HUES64 (cell line): ENCODE results near the gene ZNF554.
A peak's percentile ranks its signal among the peaks of the same experiment; 100 is the strongest.

Source experiments
- H3K27ac ChIP-seq: 2 replicates; pipeline ENCODE4 v1.7.0; 2013; ENCODE audit warnings: low read depth, low read length, inconsistent platforms
- H3K27me3 ChIP-seq: 2 replicates; pipeline ENCODE4 v1.6.1; 2013; ENCODE audit warnings: mild to moderate bottlenecking, low read length; ENCODE audit not compliant: insufficient read depth
- H3K36me3 ChIP-seq: 2 replicates; pipeline ENCODE4 v1.6.1; 2013; ENCODE audit warnings: mild to moderate bottlenecking, low read length; ENCODE audit not compliant: insufficient read depth
- H3K4me1 ChIP-seq: 2 replicates; pipeline ENCODE4 v1.6.1; 2013; ENCODE audit warnings: mild to moderate bottlenecking, low read length, moderate library complexity; ENCODE audit not compliant: insufficient read depth
- H3K4me3 ChIP-seq: 2 replicates; pipeline ENCODE4 v1.5.1; 2013; ENCODE audit warnings: mild to moderate bottlenecking, low read length, moderate library complexity
- H3K9ac ChIP-seq: 2 replicates; pipeline ENCODE4 v1.6.1; 2013; ENCODE audit warnings: mild to moderate bottlenecking, low read depth, low read length
- H3K9me3 ChIP-seq: 2 replicates; pipeline ENCODE4 v1.6.1; 2013; ENCODE audit warnings: low read depth, low read length; ENCODE audit not compliant: insufficient read depth
- WGBS: fragments of 150-250, 120-280 bp; methylation state at CpG from one replicate; pipeline ENCODE4 v1.1.7; 2013; ENCODE audit warnings: missing lambda C conversion rate; 5-methylcytosine and 5-hydroxymethylcytosine counted together

Gene ZNF554

DNA sequence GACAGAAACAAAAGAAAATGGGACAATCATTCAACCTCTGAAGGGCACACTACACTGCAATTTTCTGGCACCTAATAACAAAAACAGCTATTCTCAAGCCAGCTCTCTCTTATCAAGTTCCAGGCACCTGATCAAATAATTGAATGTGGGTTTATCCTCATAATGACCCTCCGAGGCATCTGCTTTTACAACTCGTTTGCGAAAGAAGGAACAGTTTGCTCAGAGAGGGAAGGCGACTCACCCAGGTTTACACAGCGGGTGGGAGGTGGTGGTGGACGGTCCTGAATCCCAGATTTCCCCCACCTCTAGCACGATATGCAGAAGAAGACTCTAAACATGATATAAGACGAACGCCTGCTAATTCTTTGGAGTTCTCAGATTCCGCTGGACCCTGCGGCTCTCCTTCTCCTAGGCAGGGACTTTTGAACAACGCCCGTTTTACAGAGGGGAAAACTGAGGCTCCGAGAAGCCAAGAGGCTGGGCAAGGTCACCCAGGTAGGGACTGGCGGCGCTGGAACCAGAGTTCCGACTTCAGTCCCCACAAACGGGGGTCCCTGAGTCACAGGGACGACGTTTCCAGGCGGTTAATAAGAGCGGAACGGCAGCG is 37.2 kb upstream of the ZNF554 start:
- Histone ChIP-seq H3K4me3 (peak overlapping the region; percentile 96), H3K4me1 (0 out of 2 replicates have a peak, but pooled peaks cover 4% of the 10 kb centered on the region), H3K27me3 (no peaks in the 10 kb centered on the region), H3K9me3 (no peaks in the 10 kb centered on the region; the same call in 1 of the 2 replicates), H3K27ac (peak overlapping the region; percentile 49), H3K36me3 (peaks cover 13% of the 10 kb centered on the region), H3K9ac (peak overlapping the region; percentile 92)
- 5% methylated on average over 24 of the region's 24 CpGs for WGBS

DNA sequence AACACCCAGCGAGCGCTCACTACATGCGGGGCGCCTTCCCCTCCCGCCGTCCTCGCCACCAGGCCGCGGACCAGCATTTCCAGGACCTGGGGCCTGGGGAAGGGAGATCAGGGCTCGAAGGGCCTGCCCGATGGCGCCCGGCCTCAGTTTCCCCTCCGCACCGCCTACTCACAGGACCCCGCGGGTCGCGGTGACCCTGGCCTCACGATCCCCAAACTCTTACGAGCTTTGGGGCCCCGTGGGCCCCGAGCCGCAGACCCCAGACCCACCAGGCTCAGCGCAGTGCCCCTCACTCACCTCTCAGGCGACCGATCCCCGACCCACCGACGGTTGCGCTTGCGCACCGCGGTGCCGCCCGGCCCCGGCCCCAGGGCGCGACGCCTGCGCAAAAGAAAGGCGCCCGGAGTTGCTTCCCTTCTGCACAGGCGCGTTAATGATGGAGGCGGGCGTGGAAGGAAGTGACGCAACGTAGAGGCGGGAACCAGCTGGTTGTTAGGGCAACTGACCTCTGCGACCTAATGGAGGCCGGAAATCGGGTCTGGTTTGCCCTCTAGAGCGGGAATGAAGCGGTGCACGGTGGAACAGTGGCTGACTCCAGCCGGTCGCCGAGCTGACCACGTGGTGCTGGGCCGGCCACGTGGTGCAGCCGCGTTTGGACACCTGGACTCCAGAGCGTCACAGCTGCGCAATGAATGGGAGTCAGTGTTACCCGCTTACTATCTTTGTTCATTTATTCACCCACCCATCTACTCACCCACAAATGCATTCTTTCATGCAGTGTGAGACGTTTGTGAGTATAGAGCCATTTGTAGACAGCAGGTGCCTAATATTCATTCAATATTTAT is 36.5 kb upstream of the ZNF554 start, which contains the start of gene SGTA:
TSS of gene SGTA (minus strand) at position 338 of the 845 bp plus-strand sequence. CDS start 14,205 bp downstream, outside the sequence.
- H3K4me3 ChIP-seq = peak within 1 kb of the TSS; percentile 96
- no peaks in the 10 kb centered on the region; the same call in 1 of the 2 replicates for H3K9me3 ChIP-seq
- H3K27ac ChIP-seq = peak within 1 kb of the TSS; percentile 49
- H3K36me3 ChIP-seq = peaks cover 16% of the 10 kb centered on the region
- peak within 1 kb of the TSS; percentile 92 for H3K9ac ChIP-seq
- 0 out of 2 replicates have a peak, but pooled peaks cover 4% of the 10 kb centered on the region for H3K4me1 ChIP-seq
- H3K27me3 ChIP-seq = no peaks in the 10 kb centered on the region
- under 1% methylated on average over 67 of the region's 68 CpGs for WGBS

DNA sequence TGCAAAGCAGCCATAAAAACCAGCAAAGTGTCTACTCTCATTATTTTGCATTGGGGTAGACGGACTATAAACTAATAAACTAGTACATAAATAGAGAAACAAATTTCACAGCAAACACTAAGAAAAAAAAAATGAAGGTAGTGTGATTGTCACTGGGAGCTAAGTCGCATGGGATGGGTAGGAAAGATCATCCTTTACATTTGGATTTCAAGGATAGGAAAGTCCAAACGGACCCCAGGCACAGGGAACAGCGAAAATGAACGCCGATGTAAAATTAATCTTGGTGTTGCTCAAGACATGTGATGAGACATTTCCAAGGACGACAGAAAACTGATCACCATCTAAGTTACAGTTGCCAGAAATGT is 35.9 kb upstream of the ZNF554 start:
- Histone ChIP-seq H3K4me1 (0 out of 2 replicates have a peak, but pooled peaks cover 4% of the 10 kb centered on the region), H3K4me3 (peak overlapping the region; percentile 30), H3K9ac (no peak overlapping the region), H3K36me3 (peaks cover 21% of the 10 kb centered on the region), H3K27ac (no peak overlapping the region), H3K27me3 (no peaks in the 10 kb centered on the region), H3K9me3 (no peaks in the 10 kb centered on the region; the same call in 1 of the 2 replicates)
- WGBS = 95% methylated on average over 6 of the region's 7 CpGs

DNA sequence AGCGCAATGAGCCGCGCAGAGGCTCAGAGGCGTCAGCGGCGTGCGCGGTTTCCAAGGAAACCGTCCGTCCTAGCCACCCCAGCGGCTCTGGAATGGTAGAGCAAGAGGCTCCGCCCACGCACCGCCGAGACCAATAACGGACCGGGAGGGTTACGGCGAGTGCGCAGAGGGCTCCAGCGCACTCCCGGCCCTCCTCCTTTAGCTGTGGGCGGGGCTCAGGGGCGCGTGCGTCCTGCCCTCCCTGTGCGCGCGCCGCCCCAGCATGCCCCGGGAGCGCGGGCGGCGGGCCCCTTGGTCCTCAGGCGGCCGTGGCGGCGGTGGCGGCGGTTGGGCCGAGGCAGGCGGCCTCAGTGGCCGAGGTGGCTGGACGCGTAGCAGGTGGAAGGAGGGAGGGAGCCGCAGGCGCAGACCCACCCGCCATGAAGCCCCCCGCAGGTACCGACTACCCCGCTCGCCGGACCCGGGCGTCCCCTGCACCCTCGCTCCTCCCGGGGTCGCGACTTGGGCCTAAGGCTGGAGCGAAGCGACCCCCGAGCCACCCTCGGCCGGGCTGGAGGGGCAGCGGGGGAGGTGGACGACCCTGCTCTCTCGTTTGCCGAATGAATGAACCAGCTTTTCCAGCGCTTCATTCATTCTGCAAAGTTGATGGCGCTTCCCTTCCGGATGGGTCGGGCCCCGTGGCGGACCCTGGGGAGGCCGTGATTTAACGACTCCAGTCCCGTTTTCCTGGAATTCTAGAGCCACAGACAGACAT is 34.2 kb upstream of the ZNF554 start, which contains the start of gene THOP1:
TSS of gene THOP1 (plus strand) at position 260 of the 754 bp plus-strand sequence. CDS start at position 420, 160 bp downstream.
- Histone ChIP-seq H3K9ac (peak within 1 kb of the TSS; percentile 94), H3K27me3 (no peaks in the 10 kb centered on the region), H3K4me1 (0 out of 2 replicates have a peak, but pooled peaks cover 4% of the 10 kb centered on the region), H3K36me3 (peaks cover 22% of the 10 kb centered on the region), H3K9me3 (no peaks in the 10 kb centered on the region; the same call in 1 of the 2 replicates), H3K27ac (peak within 1 kb of the TSS; percentile 76), H3K4me3 (peak within 1 kb of the TSS; percentile 90)
- under 1% methylated on average over 78 of the region's 78 CpGs for WGBS

- no peak overlapping the region for H3K4me3 ChIP-seq
- 0 out of 2 replicates have a peak, but pooled peaks cover 1% of the 10 kb centered on the region for H3K4me1 ChIP-seq
- H3K27me3 ChIP-seq = no peaks in the 10 kb centered on the region
- WGBS = 94% methylated on average over 8 of the region's 8 CpGs
- peaks cover 32% of the 10 kb centered on the region for H3K36me3 ChIP-seq
- H3K27ac ChIP-seq = no peak overlapping the region
- H3K9me3 ChIP-seq = no peaks in the 10 kb centered on the region; the same call in 1 of the 2 replicates
- no peak overlapping the region for H3K9ac ChIP-seq
Measured at GRCh38 chr19:2787115-2787514, 32.6 kb upstream of the ZNF554 start.

DNA sequence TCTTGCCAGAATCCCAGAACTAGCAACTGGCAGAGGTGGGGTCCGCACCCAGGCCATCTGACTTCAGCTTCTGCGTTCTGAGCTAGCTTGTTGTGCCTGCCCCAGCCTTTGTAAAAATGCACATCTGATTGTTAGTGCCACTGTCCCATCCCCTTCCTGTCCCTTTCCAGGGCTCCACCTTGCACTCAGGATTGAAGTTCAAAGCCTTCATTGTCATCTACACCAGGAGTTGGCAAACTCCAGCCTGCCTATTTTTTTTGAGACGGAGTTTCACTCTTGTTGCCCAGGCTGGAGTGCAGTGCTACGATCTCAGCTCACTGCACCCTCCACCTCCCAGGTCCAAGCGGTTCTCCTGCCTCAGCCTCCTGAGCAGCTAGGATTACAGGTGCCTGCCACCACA is 31.4 kb upstream of the ZNF554 start:
- no peaks in the 10 kb centered on the region for H3K4me1 ChIP-seq
- H3K27me3 ChIP-seq = no peaks in the 10 kb centered on the region
- no peak overlapping the region for H3K9ac ChIP-seq
- H3K36me3 ChIP-seq = peaks cover 42% of the 10 kb centered on the region
- H3K9me3 ChIP-seq = no peaks in the 10 kb centered on the region; the same call in 1 of the 2 replicates
- 93% methylated on average over 5 of the region's 5 CpGs for WGBS
- H3K27ac ChIP-seq = no peak overlapping the region
- no peak overlapping the region for H3K4me3 ChIP-seq

- H3K36me3 ChIP-seq = peaks cover 61% of the 10 kb centered on the region
- H3K27ac ChIP-seq = no peak overlapping the region
- no peak overlapping the region for H3K9ac ChIP-seq
- no peaks in the 10 kb centered on the region for H3K4me1 ChIP-seq
- WGBS = 93% methylated on average over 14 of the region's 14 CpGs
- no peaks in the 10 kb centered on the region for H3K27me3 ChIP-seq
- no peaks in the 10 kb centered on the region for H3K9me3 ChIP-seq
- H3K4me3 ChIP-seq = no peak overlapping the region
Measured at GRCh38 chr19:2790194-2790556, 29.5 kb upstream of the ZNF554 start.

DNA sequence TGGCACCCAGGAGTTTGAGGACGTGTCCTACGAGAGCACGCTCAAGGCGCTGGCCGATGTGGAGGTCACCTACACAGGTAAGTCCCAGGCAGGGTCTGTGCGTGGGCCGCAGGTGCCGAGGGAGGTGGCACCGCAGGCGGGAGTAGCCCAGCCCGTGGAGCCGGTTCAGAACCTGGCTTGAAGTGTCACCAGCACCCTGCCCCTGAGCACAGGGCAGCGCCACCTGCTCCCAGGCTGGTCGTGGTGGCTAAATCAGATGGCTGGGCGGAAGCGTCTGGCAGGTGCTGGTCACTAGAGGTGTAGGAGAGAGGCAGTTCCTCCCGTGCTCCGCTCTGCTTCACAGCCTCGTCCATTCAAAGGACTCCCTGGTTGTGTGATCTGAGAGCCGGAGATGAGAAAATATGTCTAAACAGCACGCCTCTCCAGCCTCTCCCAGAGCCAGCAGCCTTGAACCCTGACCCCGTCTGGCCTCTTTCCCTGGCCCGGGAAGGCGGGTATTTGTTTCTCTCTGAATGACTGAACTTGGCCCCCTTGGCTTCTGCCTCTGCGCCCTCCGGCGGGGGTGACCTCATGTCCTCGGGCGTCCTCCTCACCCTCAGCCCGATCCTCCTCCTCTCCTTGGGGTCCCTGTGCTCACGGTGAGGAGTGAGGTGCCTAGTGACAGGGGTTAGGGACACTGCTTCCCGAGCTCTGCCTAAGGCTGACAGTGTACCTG is 29.0 kb upstream of the ZNF554 start:
- Histone ChIP-seq H3K4me1 (no peaks in the 10 kb centered on the region), H3K27ac (no peak overlapping the region), H3K9ac (no peak overlapping the region), H3K27me3 (no peaks in the 10 kb centered on the region), H3K9me3 (no peaks in the 10 kb centered on the region), H3K36me3 (peaks cover 66% of the 10 kb centered on the region), H3K4me3 (no peak overlapping the region)
- WGBS = 95% methylated on average over 32 of the region's 32 CpGs

- Histone ChIP-seq H3K9ac (no peak overlapping the region), H3K9me3 (no peaks in the 10 kb centered on the region), H3K27me3 (no peaks in the 10 kb centered on the region), H3K4me3 (no peak overlapping the region), H3K27ac (no peak overlapping the region), H3K36me3 (peaks cover 74% of the 10 kb centered on the region), H3K4me1 (no peaks in the 10 kb centered on the region)
- 93% methylated on average over 16 of the region's 16 CpGs for WGBS
Measured at GRCh38 chr19:2791440-2791839, 28.2 kb upstream of the ZNF554 start.

DNA sequence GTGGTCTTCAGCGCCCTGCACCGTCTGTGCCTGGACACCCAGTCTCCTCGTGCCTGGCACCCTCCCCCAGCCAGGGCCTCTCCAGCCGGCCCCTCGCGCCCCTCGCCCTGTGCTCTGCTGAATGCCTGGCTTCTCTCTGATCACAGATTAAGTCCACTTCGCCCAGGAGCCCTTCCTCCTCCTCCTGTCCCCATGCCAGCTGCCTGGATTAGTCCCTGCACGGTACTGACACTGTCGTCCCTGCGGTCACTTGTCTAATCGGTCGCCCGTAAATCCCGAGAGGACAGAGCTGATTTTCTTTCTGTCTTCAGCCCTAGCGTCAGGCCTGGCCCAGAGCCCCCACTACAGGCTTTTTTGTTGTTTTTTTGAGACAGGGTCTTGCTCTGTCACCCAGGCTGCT is 27.8 kb upstream of the ZNF554 start:
- H3K9me3 ChIP-seq = no peaks in the 10 kb centered on the region
- WGBS = 93% methylated on average over 16 of the region's 16 CpGs
- no peaks in the 10 kb centered on the region for H3K27me3 ChIP-seq
- no peaks in the 10 kb centered on the region for H3K4me1 ChIP-seq
- H3K9ac ChIP-seq = no peak overlapping the region
- H3K36me3 ChIP-seq = peaks cover 78% of the 10 kb centered on the region
- H3K27ac ChIP-seq = no peak overlapping the region
- H3K4me3 ChIP-seq = no peak overlapping the region
